Esophagus muscularis mucosa (tissue), 4 donors: ENCODE measurements around the gene OR10A6. TPM values are rescaled to one million over a fixed set of nuclear protein-coding genes. Genes with fewer than 3 reads are reported as not detected.

Experiments
- DNase-seq: peaks from one replicate; pipeline ENCODE4 v3.0.0-alpha.2; 2017; ENCODE audit errors: extremely low spot score
- H3K27ac ChIP-seq, 4 donors: fragments of 200-600 bp; sonication (generic); replicated peaks in 1 of 4; 1 replicate in 3 of 4; 2 replicates in 1 of 4; pipeline ENCODE4 v1.5.1; 2016 to 2019; ENCODE audit warnings: mild to moderate bottlenecking in 1 of 4
- H3K27me3 ChIP-seq, 4 donors: fragments of 200-600 bp; sonication (generic); one replicate each; pipeline versions ENCODE4 v1.5.1 to v1.6.0; 2016 to 2019
- H3K36me3 ChIP-seq, 4 donors: fragments of 200-600 bp; sonication (generic); one replicate each; pipeline ENCODE4 v1.5.1; 2016 to 2019
- H3K4me1 ChIP-seq, 4 donors: fragments of 200-600 bp; sonication (generic); one replicate each; pipeline ENCODE4 v1.5.1; 2016 to 2019
- H3K4me3 ChIP-seq, 4 donors: fragments of 200-600 bp; sonication (generic); 1 replicate in 2 of 4; 2 replicates in 2 of 4; pipeline ENCODE4 v1.5.1; 2016 to 2019; ENCODE audit warnings: mild to moderate bottlenecking in 4 of 4, moderate library complexity in 1 of 4
- H3K9me3 ChIP-seq, 4 donors: fragments of 200-600 bp; sonication (generic); 1 replicate in 3 of 4; 2 replicates in 1 of 4; pipeline ENCODE4 v1.5.1; 2016 to 2019
- EP300 ChIP-seq: sonication (generic); formaldehyde crosslinking; IDR thresholded peaks from one replicate; pipeline ENCODE4 v1.6.1; 2017; ENCODE audit warnings: antibody characterized with exemption
- POLR2A ChIP-seq: fragments of 450-650 bp; IDR thresholded peaks from one replicate; pipeline ENCODE4 v1.6.1; 2017; ENCODE audit warnings: antibody characterized with exemption, moderate library complexity, mild to moderate bottlenecking, low read depth
- POLR2AphosphoS5 ChIP-seq, 2 donors: sonication (generic); formaldehyde crosslinking; IDR thresholded peaks; one replicate each; pipeline ENCODE4 v1.6.1; 2017; ENCODE audit warnings: antibody characterized with exemption in 2 of 2
- WGBS: methylation state at CpG from one replicate; pipeline ENCODE4 v1.1.5; 2018; 5-methylcytosine and 5-hydroxymethylcytosine counted together
- intact Hi-C: fragments of 100-400 bp; cut with DNase I; formaldehyde crosslinking; loops from one replicate; pipeline ENCODE4 v1.15.1; 2023
- total RNA-seq, 4 donors: library from RNA; depleted of rRNA; stranded (reverse); fragments of >200 nt; gene quantifications; one replicate each; pipeline versions ENCODE4 v1.1.0 to v1.2.1, GENCODE V29; 2016
- TF ChIP-seq, protein P1 (sequence below), 3 experiments: fragments of 200-600 bp in 2 of 3; fragments of 450-650 bp in 1 of 3; sonication (generic) in 2 of 3; IDR thresholded peaks; one replicate each; pipeline ENCODE4 v1.5.1; 2017 to 2019; ENCODE audit warnings: antibody characterized with exemption in 3 of 3, mild to moderate bottlenecking in 2 of 3, moderate library complexity in 1 of 3

Gene OR10A6
- not detected for total RNA-seq

- intact Hi-C loops: no loop called here
- Histone ChIP-seq H3K27ac (no peak within 1 kb of the TSS), H3K27me3 (peaks cover 0 to 6% (median 0%) of the 10 kb centered on the region in 4 donors), H3K36me3 (no peaks in the 10 kb centered on the region), H3K4me1 (no peaks in the 10 kb centered on the region), H3K4me3 (no peak within 1 kb of the TSS), H3K9me3 (no peaks in the 10 kb centered on the region)
- WGBS: 81% methylated on average over 4 of the region's 4 CpGs
- no peak for TF ChIP-seq POLR2A
- TF ChIP-seq, protein P1, sequence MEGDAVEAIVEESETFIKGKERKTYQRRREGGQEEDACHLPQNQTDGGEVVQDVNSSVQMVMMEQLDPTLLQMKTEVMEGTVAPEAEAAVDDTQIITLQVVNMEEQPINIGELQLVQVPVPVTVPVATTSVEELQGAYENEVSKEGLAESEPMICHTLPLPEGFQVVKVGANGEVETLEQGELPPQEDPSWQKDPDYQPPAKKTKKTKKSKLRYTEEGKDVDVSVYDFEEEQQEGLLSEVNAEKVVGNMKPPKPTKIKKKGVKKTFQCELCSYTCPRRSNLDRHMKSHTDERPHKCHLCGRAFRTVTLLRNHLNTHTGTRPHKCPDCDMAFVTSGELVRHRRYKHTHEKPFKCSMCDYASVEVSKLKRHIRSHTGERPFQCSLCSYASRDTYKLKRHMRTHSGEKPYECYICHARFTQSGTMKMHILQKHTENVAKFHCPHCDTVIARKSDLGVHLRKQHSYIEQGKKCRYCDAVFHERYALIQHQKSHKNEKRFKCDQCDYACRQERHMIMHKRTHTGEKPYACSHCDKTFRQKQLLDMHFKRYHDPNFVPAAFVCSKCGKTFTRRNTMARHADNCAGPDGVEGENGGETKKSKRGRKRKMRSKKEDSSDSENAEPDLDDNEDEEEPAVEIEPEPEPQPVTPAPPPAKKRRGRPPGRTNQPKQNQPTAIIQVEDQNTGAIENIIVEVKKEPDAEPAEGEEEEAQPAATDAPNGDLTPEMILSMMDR (IDR thresholded peaks at IDR 0.05): no peak
- TF ChIP-seq EP300: no peak
- no peak for DNase-seq
Measured at GRCh38 chr11:7931168-7931567, at the start of gene OR10A6. TSS of gene OR10A6 (minus strand) at chr11:7931268. CDS start at chr11:7928662, 2,606 bp downstream.

GRCh38 chr11:7977232-7977917 is 46.3 kb upstream of the OR10A6 start:
- no peaks in the 10 kb centered on the region for H3K9me3 ChIP-seq
- 64% methylated on average over 5 of the region's 5 CpGs for whole genome bisulfite sequencing
- no peak overlapping the region for H3K4me3 ChIP-seq
- DNase-seq: no peak
- TF ChIP-seq POLR2A (no peak), POLR2AphosphoS5 (IDR thresholded peaks at IDR 0.05) (no peak), EP300 (no peak)
- TF ChIP-seq, protein P1 (IDR thresholded peaks at IDR 0.05): no peak
- H3K27me3 ChIP-seq: no peaks in the 10 kb centered on the region
- H3K27ac ChIP-seq: no peak overlapping the region
- H3K36me3 ChIP-seq: no peaks in the 10 kb centered on the region
- intact Hi-C loops: no loop called here
- H3K4me1 ChIP-seq: no peaks in the 10 kb centered on the region

GRCh38 chr11:7974668-7975067 is 43.6 kb upstream of the OR10A6 start:
- Histone ChIP-seq H3K27me3 (no peaks in the 10 kb centered on the region), H3K4me3 (no peak overlapping the region), H3K4me1 (no peaks in the 10 kb centered on the region), H3K36me3 (no peaks in the 10 kb centered on the region), H3K9me3 (no peaks in the 10 kb centered on the region), H3K27ac (no peak overlapping the region)
- no peak for DNase-seq
- intact Hi-C loops: no loop called here
- TF ChIP-seq EP300 (no peak), POLR2AphosphoS5 (IDR thresholded peaks at IDR 0.05) (no peak), POLR2A (no peak)
- TF ChIP-seq, protein P1 (IDR thresholded peaks at IDR 0.05): no peak
- WGBS: 85% methylated on average over 2 of the region's 2 CpGs

GRCh38 chr11:7973011-7973410 is 41.9 kb upstream of the OR10A6 start:
- no peaks in the 10 kb centered on the region for H3K27me3 ChIP-seq
- WGBS: 87% methylated on average over 5 of the region's 5 CpGs
- TF ChIP-seq POLR2AphosphoS5 (IDR thresholded peaks at IDR 0.05) (no peak), POLR2A (no peak), EP300 (no peak)
- TF ChIP-seq, protein P1 (IDR thresholded peaks at IDR 0.05): no peak
- H3K4me1 ChIP-seq: no peaks in the 10 kb centered on the region
- no peak overlapping the region for H3K27ac ChIP-seq
- no peak overlapping the region for H3K4me3 ChIP-seq
- H3K36me3 ChIP-seq: no peaks in the 10 kb centered on the region
- no peaks in the 10 kb centered on the region for H3K9me3 ChIP-seq
- no peak for DNase-seq
- intact Hi-C loops: no loop called here

GRCh38 chr11:7971846-7972245 is 40.8 kb upstream of the OR10A6 start:
- no peak for DNase-seq
- Histone ChIP-seq H3K9me3 (no peaks in the 10 kb centered on the region), H3K27me3 (no peaks in the 10 kb centered on the region), H3K4me3 (no peak overlapping the region), H3K4me1 (no peaks in the 10 kb centered on the region), H3K27ac (no peak overlapping the region), H3K36me3 (no peaks in the 10 kb centered on the region)
- intact Hi-C loops: no loop called here
- TF ChIP-seq POLR2A (no peak), POLR2AphosphoS5 (IDR thresholded peaks at IDR 0.05) (no peak), EP300 (no peak)
- TF ChIP-seq, protein P1 (IDR thresholded peaks at IDR 0.05): no peak
